GM20431 (cell line): Measurements from ENCODE around the gene RIPK4.

Experiments
- in situ Hi-C: fragments of 300-500 bp; cut with MseI, MboI; formaldehyde crosslinking; loops from one replicate; pipeline ENCODE4 v1.15.0; 2020; ENCODE audit warnings: low sequenced_read_pairs; ENCODE audit not compliant: unreplicated experiment

The RIPK4 gene

GRCh38 chr21:41758550-41758949, 8.3 kb downstream of the RIPK4 start:
- in situ Hi-C loops, result no loop called here

GRCh38 chr21:41755934-41756773, 10.7 kb downstream of the RIPK4 start:
- in situ Hi-C loops, result no loop called here

- in situ Hi-C loops, result no loop called here
Observed at GRCh38 chr21:41755258-41755933, 11.5 kb downstream of the RIPK4 start.

GRCh38 chr21:41754479-41754891, 12.4 kb downstream of the RIPK4 start:
- in situ Hi-C loops, result no loop called here

GRCh38 chr21:41753006-41753898, 13.6 kb downstream of the RIPK4 start:
- in situ Hi-C loops, result no loop called here

- in situ Hi-C loops, result no loop called here
Observed at GRCh38 chr21:41752231-41752681, 14.6 kb downstream of the RIPK4 start.

GRCh38 chr21:41751611-41752011, 15.2 kb downstream of the RIPK4 start:
- in situ Hi-C loops, result no loop called here

GRCh38 chr21:41750532-41751151, 16.2 kb downstream of the RIPK4 start:
- in situ Hi-C loops, result no loop called here

- in situ Hi-C loops, result no loop called here
Observed at GRCh38 chr21:41750051-41750450, 16.8 kb downstream of the RIPK4 start.

GRCh38 chr21:41749286-41749685, 17.6 kb downstream of the RIPK4 start:
- in situ Hi-C loops, result no loop called here

- in situ Hi-C loops, result no loop called here
Observed at GRCh38 chr21:41747943-41748738, 18.7 kb downstream of the RIPK4 start.

- in situ Hi-C loops, result no loop called here
Observed at GRCh38 chr21:41746744-41747006, 20.2 kb downstream of the RIPK4 start.

GRCh38 chr21:41745971-41746743, 20.7 kb downstream of the RIPK4 start:
- in situ Hi-C loops, result no loop called here

GRCh38 chr21:41745026-41745820, 21.6 kb downstream of the RIPK4 start:
- in situ Hi-C loops, result no loop called here

- in situ Hi-C loops, result no loop called here
Observed at GRCh38 chr21:41744028-41744930, 22.6 kb downstream of the RIPK4 start.

GRCh38 chr21:41743321-41744027, 23.4 kb downstream of the RIPK4 start:
- in situ Hi-C loops, result no loop called here
